HG03469 (cell line): ENCODE measurements around the gene PALLD.
"Not testable (repeated sequence)": the region's sequence is repeated elsewhere in the genome, so short reads cannot be mapped to it uniquely, and the experiment has no call there.

Source experiments
- ATAC-seq: cut with Tn5 transposase; IDR thresholded peaks from one replicate; pipeline ENCODE4 v1.9.1; 2021; ENCODE audit warnings: mild to moderate bottlenecking, moderate library complexity, moderate number of reproducible peaks; ENCODE audit not compliant: unreplicated experiment

Gene PALLD

DNA sequence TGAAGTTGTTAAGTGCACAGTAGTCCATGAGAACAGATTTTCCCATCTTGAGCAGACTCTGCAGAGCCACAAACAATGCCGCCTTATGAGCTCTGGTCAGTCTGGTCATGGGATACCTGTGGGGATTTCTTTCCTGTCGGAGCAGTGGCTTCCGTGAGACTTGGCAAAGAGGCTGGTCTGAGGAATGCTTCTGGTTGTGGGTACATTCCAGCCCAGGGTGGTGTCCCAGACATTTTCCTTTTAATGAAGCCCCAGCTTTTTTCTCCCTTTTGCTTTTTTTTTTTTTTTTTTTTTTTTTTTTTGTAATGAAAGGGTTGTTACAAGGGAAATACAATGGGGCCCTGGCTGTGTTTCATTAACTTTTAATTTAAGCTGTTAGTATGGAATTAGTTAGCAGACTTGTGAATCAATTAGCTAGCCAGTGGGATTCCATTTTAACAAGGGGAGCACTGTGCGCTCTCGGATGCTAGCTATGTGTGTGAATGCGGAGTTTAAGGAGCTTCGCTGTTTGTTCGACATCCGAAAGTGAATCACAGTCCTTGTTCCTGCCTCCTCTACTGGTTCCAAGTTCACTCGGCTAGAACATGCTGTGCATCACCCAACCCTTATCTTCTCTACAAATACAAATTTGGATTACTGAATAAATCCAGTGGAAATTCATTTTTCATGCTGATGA lies 288.1 kb downstream of the PALLD start:
- no peak for ATAC-seq

DNA sequence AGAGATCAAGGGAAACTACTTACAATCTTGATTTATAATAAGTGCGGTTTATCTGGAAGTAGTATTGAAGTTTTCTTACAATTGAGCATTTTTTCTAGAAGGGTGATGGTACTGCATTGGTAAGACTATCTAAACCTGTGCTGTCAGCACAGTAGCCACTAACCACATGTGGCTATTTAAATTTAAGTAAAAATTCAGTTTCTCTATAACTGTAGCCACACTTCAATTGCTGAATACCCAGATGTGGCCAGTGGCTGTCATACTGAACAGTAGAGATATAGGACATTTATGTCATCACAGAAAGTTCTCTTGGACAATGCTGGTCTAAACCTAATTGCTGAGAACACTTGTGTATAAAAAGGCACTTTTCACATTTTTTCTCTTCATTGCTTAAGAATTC lies 290.5 kb downstream of the PALLD start:
- ATAC-seq: no peak

DNA sequence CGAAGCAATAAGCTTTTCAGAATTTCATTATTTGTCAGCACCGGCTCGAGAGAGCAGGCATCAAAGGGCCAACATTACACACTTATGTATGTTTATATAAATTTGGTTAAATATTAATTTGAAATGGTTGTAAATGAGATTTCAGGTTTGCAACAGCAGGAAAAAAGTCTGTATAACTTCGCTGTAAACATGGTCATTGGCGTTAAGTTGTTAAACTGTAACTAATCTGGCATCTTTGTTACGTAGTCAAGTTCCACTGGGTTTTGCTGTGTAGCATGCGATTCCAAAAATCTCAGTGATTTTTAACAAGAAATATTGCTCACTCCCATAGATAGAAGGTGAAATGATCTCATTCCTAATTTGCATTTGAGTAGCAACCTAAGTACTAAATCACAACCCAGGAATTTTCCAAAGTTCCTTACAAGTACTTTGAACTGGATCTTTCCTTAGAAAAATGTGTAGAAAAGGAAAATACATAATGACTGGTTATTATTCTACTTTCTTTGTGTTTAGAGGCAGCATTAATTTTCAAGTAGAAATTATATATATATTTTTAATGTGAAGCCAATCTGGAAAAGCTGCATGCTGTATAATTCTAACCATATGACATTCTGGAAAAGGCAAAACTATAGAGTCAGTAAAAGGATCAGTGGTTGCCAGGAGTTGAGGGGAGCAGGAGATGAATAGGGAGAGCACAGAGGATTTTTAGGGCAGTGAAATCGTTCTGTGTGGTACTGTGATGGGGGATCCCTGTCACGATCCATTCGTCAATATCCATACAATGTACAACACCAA lies 291.1 kb downstream of the PALLD start:
- no peak for ATAC-seq

DNA sequence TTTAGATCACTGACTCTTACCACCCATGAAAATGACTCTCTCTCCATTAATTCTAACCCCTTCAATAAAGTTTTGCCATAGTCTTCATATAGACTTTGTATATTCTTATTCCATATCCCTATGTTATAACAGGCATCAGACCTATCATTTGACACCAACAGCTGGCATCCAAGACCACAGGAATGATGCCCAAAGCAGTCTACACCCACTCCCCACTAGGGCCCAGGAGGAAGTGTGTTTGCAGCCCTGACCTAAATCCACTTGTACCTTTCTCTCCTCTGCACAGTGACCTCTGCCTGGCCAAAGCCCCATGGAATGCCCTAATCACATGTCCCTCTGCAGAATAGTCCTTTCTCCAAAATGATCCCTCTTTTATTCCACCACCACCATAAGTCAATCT lies 294.0 kb downstream of the PALLD start:
- no peak for ATAC-seq

DNA sequence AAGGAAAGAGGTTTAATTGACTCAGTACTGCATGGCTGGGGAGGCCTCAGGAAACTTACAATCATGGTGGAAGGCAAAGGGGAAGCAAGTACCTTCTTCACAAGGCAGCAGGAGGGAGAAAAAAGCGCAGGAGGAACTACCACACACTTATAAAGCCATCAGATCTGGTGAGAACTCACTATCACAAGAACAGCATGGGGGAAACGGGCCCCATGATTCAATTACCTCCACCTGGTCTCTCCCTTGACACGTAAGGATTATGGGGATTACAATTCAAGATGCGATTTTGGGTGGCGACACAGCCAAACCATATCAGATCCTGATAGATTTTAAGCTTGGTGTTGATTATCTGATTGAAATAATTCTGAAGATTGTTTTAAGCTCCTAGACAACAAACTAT lies 294.5 kb downstream of the PALLD start:
- ATAC-seq: no peak

DNA sequence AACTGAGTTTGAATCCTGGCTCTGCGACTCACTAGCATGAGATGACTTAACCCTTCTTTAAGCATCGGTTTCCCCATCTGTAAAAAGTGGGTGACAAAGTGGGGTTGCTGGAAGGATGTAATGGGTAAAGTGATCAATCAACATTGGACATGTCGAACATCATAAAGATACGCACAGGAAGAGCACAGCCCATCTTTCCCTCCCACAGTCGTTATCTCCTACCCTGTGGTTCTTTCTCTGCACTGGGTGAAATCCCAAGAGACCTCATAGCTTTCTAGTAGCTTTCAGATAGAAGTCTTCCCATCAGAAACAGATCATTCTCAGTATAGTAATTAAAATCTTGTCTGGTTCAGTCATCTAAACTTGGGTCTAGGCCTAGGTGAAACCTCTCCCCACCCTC lies 296.7 kb downstream of the PALLD start:
- no peak for ATAC-seq

DNA sequence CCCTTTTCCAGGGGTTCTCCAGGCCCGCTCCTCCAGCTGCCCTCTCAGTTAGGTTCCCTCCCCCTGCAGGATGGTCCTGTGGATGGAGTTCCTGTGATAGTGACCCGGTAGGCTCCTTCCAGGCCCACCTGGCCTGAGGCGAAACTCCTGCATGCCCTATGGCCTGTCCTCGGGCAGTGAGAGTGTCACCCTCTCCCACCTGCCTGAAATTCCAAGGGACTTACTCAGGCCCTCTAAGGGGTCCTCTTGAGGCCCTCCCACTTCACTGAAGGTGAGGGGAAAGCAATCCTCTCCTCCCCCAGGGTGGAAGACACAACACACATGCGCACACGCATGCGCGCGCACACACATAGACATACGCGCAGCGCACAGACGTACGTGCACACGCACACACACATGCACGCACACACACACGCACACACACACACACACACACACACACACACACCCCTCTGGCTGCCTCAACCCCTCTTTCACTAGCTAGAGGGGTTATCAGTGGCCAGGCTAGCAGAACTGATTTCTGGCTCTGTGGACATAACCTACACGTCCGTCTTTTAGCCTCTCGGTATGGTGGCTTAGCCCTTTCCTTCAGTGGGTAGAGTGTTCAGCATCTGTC lies 297.3 kb downstream of the PALLD start:
- ATAC-seq: no peak

DNA sequence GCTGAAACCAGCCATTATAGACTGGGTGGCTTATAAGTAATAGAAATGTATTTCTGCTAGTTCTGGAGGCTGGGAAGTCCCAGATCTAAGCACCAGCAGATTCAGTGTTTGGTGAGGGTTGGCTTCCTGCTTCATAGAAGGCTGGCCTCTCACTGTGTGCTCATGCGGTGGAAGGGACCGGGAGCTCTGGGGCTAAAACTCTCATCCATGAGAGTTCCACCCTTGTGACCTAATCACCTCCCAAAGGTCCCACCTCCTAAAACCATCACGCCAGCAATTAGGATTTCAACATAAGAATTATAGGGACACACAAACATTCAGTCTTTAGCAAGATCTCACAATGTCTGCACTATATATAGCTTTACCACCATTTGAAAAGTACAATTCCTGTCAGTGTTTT lies 298.0 kb downstream of the PALLD start:
- ATAC-seq: no peak

DNA sequence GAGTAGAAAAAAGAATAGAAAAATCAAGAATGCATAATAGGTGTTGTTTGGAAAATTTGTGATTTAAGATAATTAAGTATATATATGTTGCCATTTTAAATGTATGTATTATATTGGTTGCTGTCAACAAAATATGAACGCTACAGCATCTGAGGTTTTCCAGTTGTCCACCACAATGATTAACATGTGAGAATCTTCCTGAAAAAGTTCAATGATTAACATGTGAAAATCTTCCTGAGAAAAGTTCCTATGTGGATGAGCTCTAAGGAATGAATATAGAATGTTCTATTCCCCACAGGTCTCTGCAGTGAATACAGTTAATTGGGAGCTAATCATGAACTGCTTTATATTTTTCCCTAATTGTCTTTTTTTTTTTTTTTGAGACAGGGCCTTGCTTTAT lies 298.5 kb downstream of the PALLD start:
- ATAC-seq: no peak

DNA sequence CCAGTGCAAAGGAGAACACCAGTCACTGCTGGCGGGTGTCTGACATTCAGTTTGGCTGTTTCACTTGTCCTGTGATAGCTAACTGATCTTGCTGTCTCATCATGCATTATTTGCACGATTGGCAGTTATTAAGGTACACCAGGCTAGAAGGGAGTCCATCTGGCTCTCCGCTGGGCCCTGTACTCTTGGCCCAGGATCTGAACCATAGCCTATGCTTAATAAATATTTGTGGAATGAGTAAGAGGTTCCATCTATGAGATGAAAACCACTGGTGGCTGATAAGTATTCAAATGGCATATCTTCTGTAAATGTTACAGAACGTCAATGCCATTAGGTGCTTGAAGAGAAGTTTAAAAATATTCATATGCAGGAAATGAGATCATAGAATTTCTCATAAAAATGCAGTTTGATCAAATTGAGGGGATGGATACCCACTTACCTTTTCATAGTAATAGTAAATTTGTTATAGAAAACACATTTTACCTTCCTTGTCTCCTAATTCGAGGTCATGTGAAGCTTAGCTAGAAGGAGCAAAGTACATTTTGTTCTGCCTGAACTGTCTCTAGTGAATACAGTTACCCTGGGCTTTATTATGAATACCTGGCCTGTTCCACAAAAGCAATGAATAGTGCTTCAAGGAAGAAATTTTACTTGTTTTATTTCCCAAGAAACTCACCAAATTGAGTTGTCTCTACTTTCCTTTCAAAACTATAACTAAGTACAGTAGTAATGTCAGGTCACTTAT lies 299.7 kb downstream of the PALLD start:
- no peak for ATAC-seq

DNA sequence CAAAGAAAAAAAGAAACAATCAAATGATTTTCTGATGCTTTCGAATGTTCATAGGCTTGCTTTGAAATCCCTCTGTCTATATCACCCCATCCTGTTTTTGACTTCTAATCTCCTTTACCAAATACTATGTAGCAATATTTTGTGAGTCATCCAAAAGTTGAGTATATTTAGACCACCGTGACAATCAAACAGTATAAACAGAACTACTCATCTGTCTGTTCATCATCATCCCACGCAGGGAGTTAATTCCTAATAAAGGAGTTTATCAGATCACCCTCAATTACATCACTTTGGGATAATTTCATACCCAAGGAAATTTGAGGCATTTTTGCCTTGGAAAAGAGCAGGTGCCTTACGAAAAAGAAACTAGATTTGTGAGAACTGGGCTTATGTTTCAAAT lies 300.3 kb downstream of the PALLD start:
- ATAC-seq: no peak

DNA sequence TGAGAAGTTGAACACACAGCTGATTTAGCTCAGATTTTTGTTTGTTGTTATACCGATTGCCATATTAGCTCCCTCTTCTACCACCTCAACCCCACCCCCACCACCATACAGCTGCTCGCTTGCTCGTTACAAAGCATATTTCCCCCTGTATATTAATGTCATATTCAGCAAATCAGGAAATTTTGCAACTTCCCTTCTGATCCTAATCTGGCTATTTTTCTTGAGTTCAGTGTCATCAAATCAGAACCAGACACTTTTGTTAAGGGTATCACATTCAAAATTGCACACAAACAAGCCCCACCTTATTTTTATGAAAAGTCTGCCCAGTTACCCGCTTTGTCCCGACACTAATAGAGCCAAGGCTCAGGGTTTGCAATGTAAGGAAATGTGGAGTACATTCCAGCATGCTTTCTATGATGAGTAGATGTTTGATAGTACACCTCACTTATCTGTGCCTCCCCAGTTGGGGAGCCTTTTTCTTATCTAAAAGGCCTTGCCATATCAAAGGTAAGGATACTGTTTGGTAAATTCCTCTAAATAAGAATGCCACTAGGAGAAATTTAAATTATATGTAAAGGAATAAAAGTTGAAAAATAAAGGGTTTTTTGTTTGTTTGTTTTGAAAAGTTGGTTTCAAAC lies 301.0 kb downstream of the PALLD start:
- ATAC-seq: no peak

DNA sequence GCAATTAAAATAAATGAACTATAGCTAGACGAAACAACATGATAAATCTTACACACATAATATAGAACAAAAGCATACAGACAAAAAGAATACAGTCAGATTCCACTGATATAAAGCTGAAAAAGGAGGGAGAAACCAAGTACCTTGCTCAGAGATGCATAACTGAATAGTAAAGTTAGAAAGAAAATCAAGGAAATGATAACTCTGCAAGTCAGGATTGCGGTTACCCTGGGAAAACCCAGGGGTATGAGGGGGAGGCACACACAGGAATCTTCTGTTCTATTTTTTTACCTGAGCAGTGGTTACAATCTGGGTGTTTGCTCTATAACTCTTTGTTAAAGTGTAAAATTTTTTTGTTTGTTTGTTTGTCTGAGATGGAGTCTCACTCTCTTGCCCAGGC lies 304.1 kb downstream of the PALLD start:
- ATAC-seq: no peak

DNA sequence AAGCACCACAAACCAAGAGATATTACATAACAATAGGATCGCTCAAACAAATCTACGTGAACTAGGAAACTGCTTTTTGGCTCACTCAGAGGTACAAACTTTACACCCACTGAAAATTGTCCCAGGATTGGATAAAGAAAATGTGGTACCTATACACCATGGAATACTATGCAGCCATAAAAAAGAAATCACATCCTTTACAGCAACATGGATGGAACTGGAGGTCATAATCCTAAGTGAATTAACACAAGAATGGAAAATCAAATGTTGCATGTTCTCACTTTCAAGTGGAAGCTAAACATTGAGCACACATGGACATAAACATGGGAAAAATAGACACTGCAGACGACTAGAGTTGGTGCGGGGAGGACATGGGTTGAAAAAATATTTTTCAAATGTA lies 305.4 kb downstream of the PALLD start:
- no peak for ATAC-seq

DNA sequence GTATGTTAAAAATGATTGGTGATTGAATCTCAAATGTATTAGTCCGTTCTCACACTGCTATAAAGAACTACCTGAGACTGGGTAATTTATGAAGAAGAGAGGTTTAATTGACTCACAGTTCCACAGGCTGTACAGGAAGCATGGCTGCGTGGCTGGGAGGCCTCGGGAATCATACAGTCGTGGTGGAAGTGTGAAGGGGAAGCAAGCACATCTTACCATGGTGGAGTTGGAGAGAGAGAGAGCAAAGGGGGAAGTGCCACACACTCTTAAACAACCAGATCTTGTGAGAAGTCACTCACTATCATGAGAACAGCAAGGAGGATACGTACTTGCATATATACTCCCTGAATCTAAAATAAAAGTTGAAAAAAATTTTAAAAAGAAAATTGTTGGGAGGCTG lies 306.2 kb downstream of the PALLD start:
- not testable (repeated sequence) for ATAC-seq

DNA sequence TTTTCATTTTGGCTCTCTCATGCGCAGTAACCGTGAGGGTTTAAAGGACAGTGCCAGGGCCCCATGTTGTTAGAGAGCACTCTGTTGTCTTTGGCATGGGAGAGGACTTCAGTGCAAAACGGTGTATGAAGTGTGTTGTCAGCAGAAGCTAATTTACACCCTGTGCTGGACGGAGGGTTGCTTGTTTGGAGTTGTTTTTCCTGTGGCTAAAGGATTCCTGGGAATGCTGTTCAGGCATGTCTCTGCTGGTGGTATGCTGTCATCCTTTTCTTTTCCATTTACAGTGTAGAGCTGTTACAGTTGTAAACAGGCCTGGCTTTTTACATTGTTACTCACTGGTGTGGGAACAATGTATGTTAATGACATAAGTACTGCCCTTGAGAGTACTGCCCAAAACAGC lies 306.9 kb downstream of the PALLD start:
- ATAC-seq: no peak

DNA sequence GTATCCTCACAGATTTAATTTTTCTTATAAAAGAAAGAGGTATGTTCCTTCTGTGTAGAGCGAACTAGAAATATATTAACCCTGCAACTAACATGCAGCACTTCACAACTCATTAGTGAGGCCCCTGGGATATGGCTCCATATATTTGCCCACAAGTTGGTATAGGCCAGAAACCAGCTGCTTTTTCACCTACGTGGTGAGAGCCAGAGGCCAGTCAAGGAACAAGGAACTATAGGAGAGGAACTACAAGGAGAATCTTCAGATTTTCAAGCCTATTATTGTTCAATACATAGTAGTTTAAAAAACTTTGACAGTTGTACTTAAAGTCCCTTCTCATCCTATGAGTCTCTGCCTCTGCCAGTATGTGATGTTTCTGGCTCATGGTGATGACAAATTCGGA lies 307.3 kb downstream of the PALLD start:
- ATAC-seq: no peak

DNA sequence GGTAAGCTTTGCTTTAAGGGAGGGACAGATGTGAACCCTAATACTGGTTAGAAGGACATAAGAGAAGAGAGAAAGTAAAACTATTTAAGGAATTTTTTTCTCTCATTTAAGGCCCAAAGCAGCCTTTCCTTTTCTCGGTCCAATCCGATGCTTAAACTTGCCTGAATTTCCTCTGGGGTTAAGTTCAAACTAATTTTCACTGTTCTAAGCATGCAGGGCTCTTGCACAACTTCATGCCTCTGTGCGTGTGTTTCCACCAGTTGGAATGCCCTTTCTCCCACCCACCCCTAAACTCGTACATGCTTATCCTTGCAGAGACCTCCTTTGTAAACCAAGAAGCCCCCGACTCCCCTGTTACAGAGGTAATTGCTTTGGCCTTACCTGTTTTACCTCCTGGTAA lies 308.5 kb downstream of the PALLD start:
- no peak for ATAC-seq

DNA sequence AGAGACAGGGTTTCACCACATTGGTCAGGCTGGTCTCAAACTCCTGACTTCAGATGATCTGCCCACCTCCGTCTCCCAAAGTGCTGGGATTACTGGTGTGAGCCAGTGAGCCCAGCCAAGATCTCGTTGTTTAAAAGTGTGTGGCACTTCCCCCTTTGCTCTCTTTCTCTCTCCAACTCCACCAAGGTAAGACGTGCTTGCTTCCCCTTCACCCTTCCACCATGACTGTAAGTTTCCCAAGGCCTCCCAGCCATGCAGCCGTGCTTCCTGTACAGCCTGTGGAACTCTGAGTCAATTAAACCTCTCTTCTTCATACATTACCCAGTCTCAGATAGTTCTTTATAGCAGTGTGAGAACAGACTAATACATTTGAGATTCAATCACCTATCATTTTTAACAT lies 309.4 kb downstream of the PALLD start:
- ATAC-seq: not testable (repeated sequence)

DNA sequence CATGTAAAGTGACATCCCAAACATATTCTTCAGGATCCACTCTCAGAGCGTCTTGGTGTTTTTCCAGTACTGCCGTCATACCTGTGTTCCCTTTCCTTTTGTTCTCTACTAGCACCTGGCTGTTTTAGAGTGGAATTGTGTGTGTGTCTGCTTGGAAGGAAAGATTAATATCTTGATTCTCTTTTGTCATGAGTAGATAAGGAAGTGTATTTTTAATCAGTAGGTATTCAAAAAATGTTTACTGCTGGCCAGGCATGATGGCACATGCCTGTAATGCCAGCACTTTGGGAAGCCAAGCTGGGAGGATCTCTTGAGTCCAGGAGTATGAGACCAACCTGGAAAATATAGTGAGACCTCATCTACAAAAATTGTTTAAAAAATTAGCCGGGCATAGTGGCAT lies 314.4 kb downstream of the PALLD start:
- no peak for ATAC-seq
